Lower leg skin (tissue), 4 donors: Measurements from ENCODE around the gene NRGN. TPM values are rescaled to one million over a fixed set of nuclear protein-coding genes. Genes with fewer than 3 reads are reported as not detected.

Source experiments
- DNase-seq, 2 donors: peaks; one replicate each; pipeline ENCODE4 v3.0.0-alpha.2; 2019; ENCODE audit warnings: low spot score in 2 of 2
- H3K4me3 ChIP-seq: fragments of 200-600 bp; sonication (generic); 2 replicates; pipeline ENCODE4 v1.5.1; 2017; ENCODE audit warnings: mild to moderate bottlenecking, low read depth; ENCODE audit not compliant: poor library complexity, severe bottlenecking
- CTCF ChIP-seq, 3 donors: fragments of 450-650 bp; IDR thresholded peaks; one replicate each; pipeline ENCODE4 v1.5.1; 2016; ENCODE audit warnings: antibody characterized with exemption in 3 of 3, mild to moderate bottlenecking in 3 of 3, moderate library complexity in 2 of 3
- POLR2A ChIP-seq, 2 donors: fragments of 450-650 bp; IDR thresholded peaks; one replicate each; pipeline ENCODE4 v1.6.1; 2016 to 2017; ENCODE audit warnings: antibody characterized with exemption in 2 of 2, mild to moderate bottlenecking in 1 of 2, moderate library complexity in 1 of 2
- WGBS, 2 donors: methylation state at CpG; one replicate each; pipeline ENCODE4 v1.1.5; 2018; 5-methylcytosine and 5-hydroxymethylcytosine counted together
- intact Hi-C: fragments of 100-400 bp; cut with DNase I; formaldehyde crosslinking; loops from one replicate; pipeline ENCODE4 v1.15.0; 2023; ENCODE audit warnings: low total_unique reads
- total RNA-seq, 4 donors: library from RNA; depleted of rRNA; stranded (reverse); fragments of >200 nt; gene quantifications; one replicate each; pipeline ENCODE4 v1.1.0, GENCODE V29; 2016

Gene NRGN
- total RNA-seq, 4 donors from 2014 or later: 0.56 to 0.84 TPM; not detected in 2

- 87 to 94% methylated on average over 4 of the region's 4 CpGs for WGBS, 2 donors
- H3K4me3 ChIP-seq: no peak overlapping the region
- intact Hi-C loops: no loop called here
- no peak for TF ChIP-seq POLR2A (IDR thresholded peaks at IDR 0.05)
- TF ChIP-seq CTCF (IDR thresholded peaks at IDR 0.05): no peak
- no peak for DNase-seq
These were observed 52.0 kb downstream of the NRGN start for GRCh38 chr11:124791626-124792341.

- WGBS, 2 donors: 87 to 95% methylated on average over 2 of the region's 2 CpGs
- intact Hi-C loops: no loop called here
- no peak overlapping the region for H3K4me3 ChIP-seq
- no peak for TF ChIP-seq POLR2A (IDR thresholded peaks at IDR 0.05)
- no peak for TF ChIP-seq CTCF (IDR thresholded peaks at IDR 0.05)
- DNase-seq: no peak
These were observed 53.9 kb downstream of the NRGN start for GRCh38 chr11:124793466-124794278.

- TF ChIP-seq CTCF (IDR thresholded peaks at IDR 0.05): no peak
- no peak for TF ChIP-seq POLR2A (IDR thresholded peaks at IDR 0.05)
- no peak overlapping the region for H3K4me3 ChIP-seq
- intact Hi-C loops: no loop called here
- WGBS, 2 donors: 82 to 86% methylated on average over 3 of the region's 3 CpGs
- DNase-seq: no peak
These were observed 56.6 kb downstream of the NRGN start for GRCh38 chr11:124796312-124796711.

Other genes starting within 250 kb of the NRGN start
- gene OR8B12, start 196.3 kb upstream of the NRGN start, total RNA-seq: not detected
- gene OR8A1, start 169.9 kb upstream of the NRGN start, total RNA-seq: not detected
- not detected for gene PANX3, start 128.5 kb upstream of the NRGN start, total RNA-seq
- 10 to 100 TPM; 13.9 to 24.9 (median 17.9) TPM for gene TBRG1, start 117.1 kb upstream of the NRGN start, total RNA-seq
- gene SIAE, start 66.2 kb upstream of the NRGN start, total RNA-seq: 1 to 10 TPM; 4.1 to 6.4 (median 6.1) TPM
- gene SPA17, start 66.0 kb upstream of the NRGN start, total RNA-seq: 1 to 10 TPM; 1.9 to 6.2 (median 2.9) TPM
- gene VSIG2, start 12.3 kb downstream of the NRGN start, total RNA-seq: 1 to 10 TPM in 1 of 4 donors, under 1 TPM in 3; 0.30 to 2.3 (median 0.55) TPM
- gene ESAM, start 22.3 kb downstream of the NRGN start, total RNA-seq: 10 to 100 TPM in 3 of 4 donors, 1 to 10 TPM in 1; 6.1 to 24.1 (median 11.4) TPM
- gene MSANTD2, start 60.5 kb downstream of the NRGN start, total RNA-seq: 10 to 100 TPM; 11.5 to 21.2 (median 15.2) TPM
- 1 to 10 TPM; 1.9 to 5.3 (median 3.3) TPM for gene ROBO3, start 125.5 kb downstream of the NRGN start, total RNA-seq
- 10 to 100 TPM in 2 of 4 donors, 1 to 10 TPM in 2; 5.6 to 18.1 (median 12.0) TPM for gene ROBO4, start 157.9 kb downstream of the NRGN start, total RNA-seq
- not detected for gene HEPN1, start 179.3 kb downstream of the NRGN start, total RNA-seq
- 1 to 10 TPM in 1 of 4 donors, under 1 TPM in 2, not detected in 1; 0.06 to 1.9 (median 0.97) TPM for gene HEPACAM, start 196.1 kb downstream of the NRGN start, total RNA-seq
- 1 to 10 TPM; 2.1 to 4.2 (median 2.9) TPM for gene CCDC15, start 214.3 kb downstream of the NRGN start, total RNA-seq